Retina (tissue), 1 donor: Measurements from ENCODE around the gene C10orf143.

Experiments
- DNase-seq: peaks from one replicate; pipeline ENCODE4 v3.0.0-alpha.2; 2016

C10orf143 gene

GRCh38 chr10:130050721-130051120 is 59.9 kb downstream of the C10orf143 start:
- no peak for DNase-seq

- DNase-seq = no peak
Observed at GRCh38 chr10:130049987-130050386, 60.6 kb downstream of the C10orf143 start.

- DNase-seq = no peak
Observed at GRCh38 chr10:130049244-130049643, 61.4 kb downstream of the C10orf143 start.

GRCh38 chr10:130048081-130048480 is 62.5 kb downstream of the C10orf143 start:
- no peak for DNase-seq

- DNase-seq = no peak
Observed at GRCh38 chr10:130047336-130047735, 63.3 kb downstream of the C10orf143 start.

GRCh38 chr10:130046591-130046990 is 64.0 kb downstream of the C10orf143 start:
- DNase-seq = no peak

- DNase-seq = no peak
Observed at GRCh38 chr10:130045801-130046321, 64.8 kb downstream of the C10orf143 start.

- DNase-seq = no peak
Observed at GRCh38 chr10:130045091-130045652, 65.5 kb downstream of the C10orf143 start.

GRCh38 chr10:130044067-130045061 is 66.3 kb downstream of the C10orf143 start:
- DNase-seq = no peak

- DNase-seq = no peak
Observed at GRCh38 chr10:130043491-130043890, 67.1 kb downstream of the C10orf143 start.

- DNase-seq = no peak
Observed at GRCh38 chr10:130042381-130042780, 68.2 kb downstream of the C10orf143 start.

- no peak for DNase-seq
Observed at GRCh38 chr10:130041451-130042371, 68.9 kb downstream of the C10orf143 start.

GRCh38 chr10:130040817-130041330 is 69.8 kb downstream of the C10orf143 start:
- DNase-seq = no peak

GRCh38 chr10:130040351-130040750 is 70.3 kb downstream of the C10orf143 start:
- DNase-seq = no peak

- DNase-seq = no peak
Observed at GRCh38 chr10:130039141-130039540, 71.5 kb downstream of the C10orf143 start.

GRCh38 chr10:130038611-130039109 is 72.0 kb downstream of the C10orf143 start:
- DNase-seq = no peak

- no peak for DNase-seq
Observed at GRCh38 chr10:130038019-130038555, 72.5 kb downstream of the C10orf143 start.

GRCh38 chr10:130037169-130037661 is 73.4 kb downstream of the C10orf143 start:
- DNase-seq = no peak

GRCh38 chr10:130036296-130037065 is 74.1 kb downstream of the C10orf143 start:
- no peak for DNase-seq

- no peak for DNase-seq
Observed at GRCh38 chr10:130029209-130029608, 81.4 kb downstream of the C10orf143 start.

GRCh38 chr10:130028465-130028819 is 82.2 kb downstream of the C10orf143 start:
- no peak for DNase-seq
